WI38 (cell line): ENCODE data around the gene NKAPD1.
"Not testable (repeated sequence)": the region's sequence is repeated elsewhere in the genome, so short reads cannot be mapped to it uniquely, and the experiment has no call there.

Experiments used
- H3K4me3 ChIP-seq: 2 replicates; pipeline ENCODE4 v1.5.1; 2011; ENCODE audit warnings: low read depth, mild to moderate bottlenecking, control low read depth, low read length
- CTCF ChIP-seq: IDR thresholded peaks from 2 replicates; pipeline ENCODE4 v1.5.1; 2012; ENCODE audit warnings: low read depth, mild to moderate bottlenecking, control low read depth, low read length

NKAPD1 gene

GRCh38 chr11:112087212-112087611 lies 13.1 kb downstream of the NKAPD1 start:
- H3K4me3 ChIP-seq, result peak overlapping the region; percentile 99
- TF ChIP-seq CTCF, result no peak

GRCh38 chr11:112095302-112095701 lies 21.2 kb downstream of the NKAPD1 start:
- not testable (repeated sequence) for H3K4me3 ChIP-seq

- no peak overlapping the region for H3K4me3 ChIP-seq
- TF ChIP-seq CTCF, result no peak
These were observed 22.1 kb downstream of the NKAPD1 start for GRCh38 chr11:112096194-112096593.

- H3K4me3 ChIP-seq, result no peak overlapping the region
- TF ChIP-seq CTCF, result no peak
These were observed 23.8 kb downstream of the NKAPD1 start for GRCh38 chr11:112097734-112098528.

- no peak for TF ChIP-seq CTCF
- H3K4me3 ChIP-seq, result no peak overlapping the region
These were observed 26.4 kb downstream of the NKAPD1 start for GRCh38 chr11:112100462-112100861.

DNA sequence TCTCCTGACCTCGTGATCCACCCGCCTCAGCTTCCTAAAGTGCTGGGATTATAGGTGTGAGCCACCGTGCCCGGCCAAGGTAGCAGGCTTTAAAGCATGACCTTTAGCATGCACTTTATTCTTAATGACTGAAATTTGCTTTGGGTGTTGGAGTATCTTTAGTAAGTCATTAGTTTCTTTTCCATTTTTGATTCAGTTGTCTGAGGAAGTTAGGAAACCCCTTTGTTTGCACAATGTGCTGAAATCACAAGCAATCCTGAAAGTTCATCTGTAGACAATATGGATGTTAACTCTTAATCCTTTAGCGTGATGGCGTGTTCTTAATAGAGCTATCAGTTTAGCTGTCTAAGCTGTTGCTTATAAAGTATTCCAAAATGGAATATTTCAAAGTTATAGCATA lies 29.3 kb downstream of the NKAPD1 start:
- H3K4me3 ChIP-seq, result no peak overlapping the region
- TF ChIP-seq CTCF, result no peak

GRCh38 chr11:112106070-112106469 lies 32.0 kb downstream of the NKAPD1 start:
- H3K4me3 ChIP-seq, result no peak overlapping the region
- no peak for TF ChIP-seq CTCF
